ENCODE results near the gene AGK. TPM values are rescaled to one million over a fixed set of nuclear protein-coding genes. Genes with fewer than 3 reads are reported as not detected.

Gene AGK
- total and polyA plus RNA-seq, 7 donors, result 5.8 to 15.4 (median 9.0) TPM

GRCh38 chr7:141634065-141634464 lies 82.9 kb downstream of the AGK start:
- DNase-seq (no peak), ATAC-seq (peak in 1 of 4 donors; percentile 51)
- peaks cover 0 to 9% of the 10 kb centered on the region in 2 donors for H3K36me3 ChIP-seq (ENCODE audit: insufficient read depth in 1 of 2, low read depth in 1 of 2)
- H3K4me3 ChIP-seq, result no peak overlapping the region
- WGBS, 3 donors, result 92 to 95% (median 93%) methylated on average over 5 of the region's 5 CpGs
- H3K27ac ChIP-seq, result no peak overlapping the region
- H3K4me1 ChIP-seq, result no peaks in the 10 kb centered on the region
- no peaks in the 10 kb centered on the region for H3K9me3 ChIP-seq
- no peaks in the 10 kb centered on the region for H3K27me3 ChIP-seq (ENCODE audit: insufficient read depth in 3 of 3, low read length in 2 of 3)
- intact Hi-C loops (cut with DNase I), result no loop called here
- no peak for TF ChIP-seq CTCF (IDR thresholded peaks at IDR 0.05)

- ATAC-seq (no peak), DNase-seq (no peak)
- H3K27me3 ChIP-seq (ENCODE audit: insufficient read depth in 3 of 3, low read length in 2 of 3), result no peaks in the 10 kb centered on the region
- H3K4me3 ChIP-seq, result no peak overlapping the region
- 93 to 97% (median 95%) methylated on average over 3 of the region's 3 CpGs for WGBS, 3 donors
- no peak overlapping the region for H3K27ac ChIP-seq
- intact Hi-C loops (cut with DNase I), result no loop called here
- no peaks in the 10 kb centered on the region for H3K9me3 ChIP-seq
- H3K36me3 ChIP-seq (ENCODE audit: insufficient read depth in 1 of 2, low read depth in 1 of 2), result peaks cover 0 to 12% of the 10 kb centered on the region in 2 donors
- H3K4me1 ChIP-seq, result no peaks in the 10 kb centered on the region
- TF ChIP-seq CTCF (IDR thresholded peaks at IDR 0.05), result no peak
Measured at GRCh38 chr7:141636053-141636452, 84.8 kb downstream of the AGK start.

GRCh38 chr7:141640239-141640840 lies 89.1 kb downstream of the AGK start:
- H3K27ac ChIP-seq, result no peak overlapping the region
- peaks cover 0 to 36% of the 10 kb centered on the region in 2 donors for H3K36me3 ChIP-seq (ENCODE audit: insufficient read depth in 1 of 2, low read depth in 1 of 2)
- H3K4me1 ChIP-seq, result no peaks in the 10 kb centered on the region
- no peak for TF ChIP-seq CTCF (IDR thresholded peaks at IDR 0.05)
- no peaks in the 10 kb centered on the region for H3K9me3 ChIP-seq
- 87 to 90% (median 88%) methylated on average over 2 of the region's 2 CpGs for WGBS, 3 donors
- no peaks in the 10 kb centered on the region for H3K27me3 ChIP-seq (ENCODE audit: insufficient read depth in 3 of 3, low read length in 2 of 3)
- DNase-seq (no peak), ATAC-seq (no peak)
- intact Hi-C loops (cut with DNase I), result no loop called here
- H3K4me3 ChIP-seq, result no peak overlapping the region

- no peak for TF ChIP-seq CTCF (IDR thresholded peaks at IDR 0.05)
- no peak overlapping the region for H3K4me3 ChIP-seq
- H3K36me3 ChIP-seq (ENCODE audit: insufficient read depth in 1 of 2, low read depth in 1 of 2), result peaks cover 0 to 36% of the 10 kb centered on the region in 2 donors
- H3K27me3 ChIP-seq (ENCODE audit: insufficient read depth in 3 of 3, low read length in 2 of 3), result no peaks in the 10 kb centered on the region
- 73 to 94% (median 79%) methylated on average over 3 of the region's 3 CpGs for WGBS, 3 donors
- no peaks in the 10 kb centered on the region for H3K4me1 ChIP-seq
- no peaks in the 10 kb centered on the region for H3K9me3 ChIP-seq
- no peak overlapping the region for H3K27ac ChIP-seq
- peak in 1 of 4 donors; percentile 79 for ATAC-seq
- intact Hi-C loops (cut with DNase I), result no loop called here
- DNase-seq, result no peak
Measured at GRCh38 chr7:141641876-141642275, 90.7 kb downstream of the AGK start.

GRCh38 chr7:141645188-141645587 lies 94.0 kb downstream of the AGK start:
- intact Hi-C loops (cut with DNase I), result loop anchor here (5.0 kb wide), 3 partner anchors 93 to 383 kb away; partner anchors contain the start of gene AGK (in 1 of the 2)
- Histone ChIP-seq H3K4me1 (peaks cover 18% of the 10 kb centered on the region), H3K9me3 (no peaks in the 10 kb centered on the region), H3K27ac (no peak overlapping the region), H3K36me3 (ENCODE audit: insufficient read depth in 1 of 2, low read depth in 1 of 2) (peaks cover 0 to 36% of the 10 kb centered on the region in 2 donors), H3K27me3 (ENCODE audit: insufficient read depth in 3 of 3, low read length in 2 of 3) (no peaks in the 10 kb centered on the region), H3K4me3 (no peak overlapping the region)
- no peak for ATAC-seq
- no peak for TF ChIP-seq CTCF (IDR thresholded peaks at IDR 0.05)
- DNase-seq, result no peak

Data from psoas muscle (tissue), 8 donors.